Immature natural killer cell (primary cell): ENCODE measurements around the gene KLHL17. TPM values are rescaled to one million over a fixed set of nuclear protein-coding genes. Genes with fewer than 3 reads are reported as not detected.
"Not testable (repeated sequence)": the region's sequence is repeated elsewhere in the genome, so short reads cannot be mapped to it uniquely, and the experiment has no call there.

ENCODE experiments used
- DNase-seq, 3 donors: peaks; one replicate each; pipeline ENCODE4 v3.0.0; 2022; ENCODE audit warnings: mixed read lengths in 1 of 3
- H3K27ac Mint-ChIP-seq, 6 donors: one replicate each; pipeline ENCODE4 v1.8.0; 2020; ENCODE audit warnings: mixed read lengths in 6 of 6, mild to moderate bottlenecking in 5 of 6, inconsistent platforms in 4 of 6, moderate library complexity in 3 of 6
- H3K27me3 Mint-ChIP-seq, 3 donors: one replicate each; pipeline ENCODE4 v1.8.0; 2020 to 2021; ENCODE audit warnings: low read depth in 3 of 3, mild to moderate bottlenecking in 3 of 3, mixed read lengths in 3 of 3, moderate library complexity in 3 of 3, inconsistent platforms in 1 of 3
- H3K36me3 Mint-ChIP-seq, 3 donors: one replicate each; pipeline ENCODE4 v1.8.0; 2020; ENCODE audit warnings: mixed read lengths in 3 of 3, inconsistent platforms in 2 of 3, mild to moderate bottlenecking in 2 of 3
- H3K4me1 Mint-ChIP-seq, 2 donors: one replicate each; pipeline ENCODE4 v1.8.0; 2020; ENCODE audit warnings: inconsistent platforms in 2 of 2, mild to moderate bottlenecking in 2 of 2, mixed read lengths in 2 of 2, moderate library complexity in 1 of 2
- H3K4me3 Mint-ChIP-seq, 5 donors: one replicate each; pipeline ENCODE4 v1.8.0; 2020; ENCODE audit warnings: mild to moderate bottlenecking in 5 of 5, mixed read lengths in 5 of 5, inconsistent platforms in 3 of 5, moderate library complexity in 3 of 5
- H3K9me3 Mint-ChIP-seq, 6 donors: one replicate each; pipeline ENCODE4 v1.8.0; 2020; ENCODE audit warnings: mild to moderate bottlenecking in 6 of 6, mixed read lengths in 6 of 6, inconsistent platforms in 4 of 6, moderate library complexity in 3 of 6
- polyA plus RNA-seq, 3 donors: library from polyadenylated mRNA; unstranded; fragments of 300-500 nt; fragmentation: Illumina TruSeq; gene quantifications; one replicate each; pipeline ENCODE4 v1.2.3, GENCODE V29; 2021

Gene KLHL17
- polyA plus RNA-seq, 3 donors from 2014 or later, result 1.8 to 2.2 TPM; not detected in 1

- no peak overlapping the region for H3K27ac Mint-ChIP-seq
- H3K36me3 Mint-ChIP-seq, result no peaks in the 10 kb centered on the region
- H3K4me3 Mint-ChIP-seq, result no peak overlapping the region
- peaks cover 0 to 2% (median 0%) of the 10 kb centered on the region in 6 donors for H3K9me3 Mint-ChIP-seq
- H3K27me3 Mint-ChIP-seq, result peaks cover 2 to 13% (median 5%) of the 10 kb centered on the region in 3 donors
- DNase-seq, result no peak
- no peaks in the 10 kb centered on the region for H3K4me1 Mint-ChIP-seq
Measured at GRCh38 chr1:985126-985525, 24.7 kb downstream of the KLHL17 start.

- not testable (repeated sequence) for H3K27ac Mint-ChIP-seq, H3K4me1 Mint-ChIP-seq, H3K4me3 Mint-ChIP-seq, H3K36me3 Mint-ChIP-seq, H3K9me3 Mint-ChIP-seq, DNase-seq
- H3K27me3 Mint-ChIP-seq, result peaks cover 2 to 23% (median 8%) of the 10 kb centered on the region in 3 donors
Measured at GRCh38 chr1:988061-988460, 27.7 kb downstream of the KLHL17 start.

- DNase-seq, H3K27ac Mint-ChIP-seq, H3K36me3 Mint-ChIP-seq, H3K4me1 Mint-ChIP-seq, H3K9me3 Mint-ChIP-seq, H3K4me3 Mint-ChIP-seq: not testable (repeated sequence)
- peaks cover 7 to 21% (median 20%) of the 10 kb centered on the region in 3 donors for H3K27me3 Mint-ChIP-seq
Measured at GRCh38 chr1:991275-991674, 30.9 kb downstream of the KLHL17 start.

GRCh38 chr1:991895-992294 lies 31.5 kb downstream of the KLHL17 start:
- peaks cover 7 to 22% (median 20%) of the 10 kb centered on the region in 3 donors for H3K27me3 Mint-ChIP-seq

GRCh38 chr1:992362-992761 lies 32.0 kb downstream of the KLHL17 start:
- Mint-ChIP-seq H3K27me3 (peaks cover 9 to 24% (median 22%) of the 10 kb centered on the region in 3 donors), H3K4me1 (peaks cover 0 to 3% of the 10 kb centered on the region in 2 donors), H3K4me3 (no peak overlapping the region), H3K9me3 (peaks cover 0 to 10% (median 1%) of the 10 kb centered on the region in 6 donors), H3K27ac (no peak overlapping the region), H3K36me3 (no peaks in the 10 kb centered on the region)
- DNase-seq, result no peak

More at GRCh38 chr1:991895-992294, 31.5 kb downstream of the KLHL17 start:
- peaks cover 0 to 3% of the 10 kb centered on the region in 2 donors for H3K4me1 Mint-ChIP-seq
- DNase-seq, result no peak
- no peak overlapping the region for H3K4me3 Mint-ChIP-seq
- H3K36me3 Mint-ChIP-seq, result no peaks in the 10 kb centered on the region
- no peak overlapping the region for H3K27ac Mint-ChIP-seq
- H3K9me3 Mint-ChIP-seq, result peaks cover 0 to 10% (median 1%) of the 10 kb centered on the region in 6 donors

- peaks cover 0 to 8% (median 1%) of the 10 kb centered on the region in 6 donors for H3K9me3 Mint-ChIP-seq
- no peak overlapping the region for H3K27ac Mint-ChIP-seq
- peaks cover 0 to 3% of the 10 kb centered on the region in 2 donors for H3K4me1 Mint-ChIP-seq
- no peak overlapping the region for H3K4me3 Mint-ChIP-seq
- DNase-seq, result no peak
- no peaks in the 10 kb centered on the region for H3K36me3 Mint-ChIP-seq
- peaks cover 8 to 24% (median 21%) of the 10 kb centered on the region in 3 donors for H3K27me3 Mint-ChIP-seq
Measured at GRCh38 chr1:993379-993995, 33.1 kb downstream of the KLHL17 start.

- not testable (repeated sequence) for H3K9me3 Mint-ChIP-seq, H3K27ac Mint-ChIP-seq, DNase-seq, H3K4me3 Mint-ChIP-seq, H3K4me1 Mint-ChIP-seq, H3K36me3 Mint-ChIP-seq
- H3K27me3 Mint-ChIP-seq, result peaks cover 13 to 19% (median 16%) of the 10 kb centered on the region in 3 donors
Measured at GRCh38 chr1:994546-994945, 34.2 kb downstream of the KLHL17 start.

GRCh38 chr1:995665-996633 lies 35.6 kb downstream of the KLHL17 start:
- Mint-ChIP-seq H3K27ac (peak overlapping the region in 1 of 6 donors; percentile 43), H3K4me1 (peaks cover 5 to 7% of the 10 kb centered on the region in 2 donors), H3K36me3 (no peaks in the 10 kb centered on the region), H3K9me3 (peaks cover 0 to 8% (median 1%) of the 10 kb centered on the region in 6 donors), H3K27me3 (peaks cover 20% of the 10 kb centered on the region in 3 donors), H3K4me3 (peak overlapping the region in 3 of 5 donors; percentile 7 to 17 (median 10))
- no peak for DNase-seq

- DNase-seq, result no peak
- Mint-ChIP-seq H3K27me3 (peaks cover 14 to 24% (median 19%) of the 10 kb centered on the region in 3 donors), H3K9me3 (peaks cover 0 to 5% (median 1%) of the 10 kb centered on the region in 6 donors)
Measured at GRCh38 chr1:996851-997712, 36.7 kb downstream of the KLHL17 start.

GRCh38 chr1:997713-997992 lies 37.3 kb downstream of the KLHL17 start:
- H3K27ac Mint-ChIP-seq, result no peak overlapping the region
- H3K9me3 Mint-ChIP-seq, result peaks cover 0 to 3% (median 0%) of the 10 kb centered on the region in 6 donors
- no peaks in the 10 kb centered on the region for H3K36me3 Mint-ChIP-seq
- peaks cover 6 to 7% of the 10 kb centered on the region in 2 donors for H3K4me1 Mint-ChIP-seq
- H3K4me3 Mint-ChIP-seq, result peak overlapping the region in 1 of 5 donors; percentile 13
- H3K27me3 Mint-ChIP-seq, result peaks cover 15 to 26% (median 19%) of the 10 kb centered on the region in 3 donors
- no peak for DNase-seq

More at GRCh38 chr1:996851-997712, 36.7 kb downstream of the KLHL17 start:
- Mint-ChIP-seq H3K4me1 (peaks cover 6 to 7% of the 10 kb centered on the region in 2 donors), H3K36me3 (no peaks in the 10 kb centered on the region), H3K27ac (peak overlapping the region in 2 of 6 donors; percentile 46 to 71), H3K4me3 (peak overlapping the region in 2 of 5 donors; percentile 40 to 44)

- peak overlapping the region in 1 of 5 donors; percentile 17 for H3K4me3 Mint-ChIP-seq
- H3K4me1 Mint-ChIP-seq, result peaks cover 6 to 8% of the 10 kb centered on the region in 2 donors
- H3K27me3 Mint-ChIP-seq, result peaks cover 14 to 27% (median 19%) of the 10 kb centered on the region in 3 donors
- H3K27ac Mint-ChIP-seq, result no peak overlapping the region
- DNase-seq, result no peak
- no peaks in the 10 kb centered on the region for H3K36me3 Mint-ChIP-seq
- peaks cover 0 to 2% (median 0%) of the 10 kb centered on the region in 6 donors for H3K9me3 Mint-ChIP-seq
Measured at GRCh38 chr1:997993-998744, 37.8 kb downstream of the KLHL17 start.

- H3K4me1 Mint-ChIP-seq, result peaks cover 6 to 8% of the 10 kb centered on the region in 2 donors
- no peak for DNase-seq
- no peak overlapping the region for H3K27ac Mint-ChIP-seq
- H3K27me3 Mint-ChIP-seq, result peaks cover 14 to 30% (median 18%) of the 10 kb centered on the region in 3 donors
- H3K4me3 Mint-ChIP-seq, result peak overlapping the region in 2 of 5 donors; percentile 17 to 25
- no peaks in the 10 kb centered on the region for H3K36me3 Mint-ChIP-seq
- peaks cover 0 to 2% (median 0%) of the 10 kb centered on the region in 6 donors for H3K9me3 Mint-ChIP-seq
Measured at GRCh38 chr1:998745-998994, 38.3 kb downstream of the KLHL17 start.
